HepG2 (cell line): ENCODE measurements around the gene DPEP3. TPM values are rescaled to one million over a fixed set of nuclear protein-coding genes. Genes with fewer than 3 reads are reported as not detected.
A peak's percentile ranks its signal among the peaks of the same experiment; 100 is the strongest.
"Not testable (repeated sequence)": the region's sequence is repeated elsewhere in the genome, so short reads cannot be mapped to it uniquely, and the experiment has no call there.

ENCODE experiments used
- ARID2 ChIP-seq: sonication (generic); formaldehyde crosslinking; IDR thresholded peaks from 2 replicates; pipeline ENCODE4 v1.8.1; 2022; ENCODE audit warnings: mild to moderate bottlenecking, missing genetic modification reagents, borderline replicate concordance
- CREB1 ChIP-seq, 2 experiments: fragments of 450-650 bp in 1 of 2; IDR thresholded peaks; 2 replicates each; pipeline ENCODE4 v1.6.1; 2016 to 2017; ENCODE audit warnings: control low read depth in 1 of 2, mild to moderate bottlenecking in 1 of 2, missing compliant biosample characterization in 1 of 2, missing genetic modification characterization in 1 of 2
- ELF3 ChIP-seq: IDR thresholded peaks from 2 replicates; pipeline ENCODE4 v1.6.1; 2016; ENCODE audit warnings: missing genetic modification reagents, missing compliant biosample characterization
- FOXA1 ChIP-seq, 2 experiments: fragments of 450-650 bp in 1 of 2; sonication (generic) in 1 of 2; formaldehyde crosslinking in 1 of 2; IDR thresholded peaks; 2 replicates each; pipeline versions ENCODE4 v1.4.0 to v1.6.1; 2016 to 2020; ENCODE audit warnings: missing genetic modification reagents in 1 of 2
- FOXA3 ChIP-seq: IDR thresholded peaks from 2 replicates; pipeline ENCODE4 v1.6.1; 2016; ENCODE audit warnings: missing genetic modification reagents, missing compliant biosample characterization
- GATA4 ChIP-seq: sonication (generic); IDR thresholded peaks from 2 replicates; pipeline ENCODE4 v1.6.1; 2016; ENCODE audit warnings: antibody characterized with exemption, low read depth, borderline replicate concordance
- HIVEP1 ChIP-seq: sonication (generic); formaldehyde crosslinking; IDR thresholded peaks from 2 replicates; pipeline ENCODE4 v1.4.0; 2020; ENCODE audit warnings: mild to moderate bottlenecking, missing genetic modification reagents
- HOMEZ ChIP-seq: IDR thresholded peaks from 2 replicates; pipeline ENCODE4 v1.6.1; 2016; ENCODE audit warnings: low read depth
- MAX ChIP-seq: IDR thresholded peaks from 2 replicates; pipeline ENCODE4 v1.6.1; 2012; ENCODE audit warnings: inconsistent platforms
- MED1 ChIP-seq: sonication (generic); formaldehyde crosslinking; IDR thresholded peaks from 2 replicates; pipeline ENCODE4 v1.4.0; 2020; ENCODE audit warnings: missing genetic modification reagents
- NR0B2 ChIP-seq: sonication (generic); formaldehyde crosslinking; IDR thresholded peaks from 2 replicates; pipeline ENCODE4 v1.4.0; 2020; ENCODE audit warnings: mild to moderate bottlenecking, missing genetic modification reagents
- POLR2G ChIP-seq: fragments of 200-400 bp; formaldehyde crosslinking; IDR thresholded peaks from 2 replicates; pipeline ENCODE4 v1.6.1; 2018; ENCODE audit warnings: mild to moderate bottlenecking, low read depth, low read length, moderate library complexity
- RXRB ChIP-seq: IDR thresholded peaks from 2 replicates; pipeline ENCODE4 v1.6.1; 2016; ENCODE audit warnings: borderline replicate concordance, missing genetic modification reagents, missing compliant biosample characterization
- SETDB1 ChIP-seq: sonication (generic); formaldehyde crosslinking; IDR thresholded peaks from 2 replicates; pipeline ENCODE4 v1.5.1; 2020; ENCODE audit warnings: missing genetic modification reagents, mild to moderate bottlenecking, borderline replicate concordance
- SMAD3 ChIP-seq: sonication (generic); formaldehyde crosslinking; IDR thresholded peaks from 2 replicates; pipeline ENCODE4 v1.4.0; 2020; ENCODE audit warnings: missing genetic modification reagents
- SNAPC2 ChIP-seq: sonication (generic); formaldehyde crosslinking; IDR thresholded peaks from 2 replicates; pipeline ENCODE4 v1.8.1; 2022; ENCODE audit warnings: mild to moderate bottlenecking, missing genetic modification reagents
- ZBTB38 ChIP-seq: sonication (generic); formaldehyde crosslinking; IDR thresholded peaks from 2 replicates; pipeline ENCODE4 v1.5.1; 2020; ENCODE audit warnings: mild to moderate bottlenecking, missing genetic modification reagents
- ZNF224 ChIP-seq: sonication (generic); formaldehyde crosslinking; IDR thresholded peaks from 2 replicates; pipeline ENCODE4 v1.5.0; 2020; ENCODE audit warnings: mild to moderate bottlenecking, missing genetic modification reagents
- ZNF501 ChIP-seq: sonication (generic); formaldehyde crosslinking; IDR thresholded peaks from 2 replicates; pipeline ENCODE4 v1.5.1; 2020; ENCODE audit warnings: mild to moderate bottlenecking, moderate library complexity, missing genetic modification reagents
- ZNF574 ChIP-seq: sonication (generic); formaldehyde crosslinking; IDR thresholded peaks from 2 replicates; pipeline ENCODE4 v1.4.0; 2020; ENCODE audit warnings: missing genetic modification reagents
- ZNF580 ChIP-seq: IDR thresholded peaks from 2 replicates; pipeline ENCODE4 v1.6.1; 2016; ENCODE audit warnings: low read depth, borderline replicate concordance
- ZNF772 ChIP-seq: sonication (generic); formaldehyde crosslinking; IDR thresholded peaks from 2 replicates; pipeline ENCODE4 v1.5.0; 2020; ENCODE audit warnings: mild to moderate bottlenecking, missing genetic modification reagents
- ZSCAN9 ChIP-seq: IDR thresholded peaks from 2 replicates; pipeline ENCODE4 v1.6.1; 2016; ENCODE audit warnings: borderline replicate concordance
- polyA plus RNA-seq, 8 experiments: library from polyadenylated mRNA; depleted of rRNA in 3 of 8; stranded (reverse) in 7 of 8; unstranded in 1 of 8; fragments of >200 nt; fragmentation: Illumina TruSeq in 4 of 8; extraction: Trizol in 4 of 8; gene quantifications; 2 replicates each; pipeline versions ENCODE4 v1.2.1 to v1.2.3, GENCODE V29; 2011 to 2016; ENCODE audit warnings: low read depth in 4 of 8, missing spikeins in 1 of 8, mixed read lengths in 1 of 8; ENCODE audit not compliant: insufficient read depth in 1 of 8
- total RNA-seq, 5 experiments: library from RNA; depleted of rRNA; stranded (reverse); fragments of >200 nt; fragmentation: Illumina TruSeq; extraction: Trizol; gene quantifications; 2 replicates each; pipeline ENCODE4 v1.2.3, GENCODE V29; 2016; ENCODE audit warnings: low read depth in 1 of 5

DPEP3 gene
- total and polyA plus RNA-seq, 2 of the 13 experiments (the other 11 are each of a cell fraction or from before 2014, with no cell fraction given) = not detected

GRCh38 chr16:67998779-67999688 is 18.7 kb upstream of the DPEP3 start, which contains the start of gene DPEP2 (continued):
- peak; percentile 46; the same call in 1 of the 2 replicates for TF ChIP-seq RXRB (CRISPR knock-in tag)
- TF ChIP-seq GATA4 = peak; percentile 32; the same call in 1 of the 2 replicates
- peak; percentile 66 for TF ChIP-seq ZNF501
- 0 out of 2 replicates have a peak, but pooled peaks have one; percentile 48 for TF ChIP-seq SMAD3 (CRISPR knock-in tag)
- peak; percentile 40; the same call in 1 of the 2 replicates for TF ChIP-seq CREB1 (IDR thresholded peaks at IDR 0.05)
- not testable (repeated sequence) for TF ChIP-seq CREB1 (CRISPR knock-in tag; IDR thresholded peaks at IDR 0.05); FOXA1 (IDR thresholded peaks at IDR 0.05)
- peak; percentile 69 for TF ChIP-seq MED1
- peak; percentile 32 for TF ChIP-seq MAX
- TF ChIP-seq HOMEZ (CRISPR knock-in tag) = peak; percentile 75; the same call in 1 of the 2 replicates
- peak; percentile 68; the same call in 1 of the 2 replicates for TF ChIP-seq ARID2 (CRISPR knock-in tag)
- TF ChIP-seq ZNF580 (CRISPR knock-in tag) = peak; percentile 58; the same call in 1 of the 2 replicates
- TF ChIP-seq ELF3 (CRISPR knock-in tag) = 0 out of 2 replicates have a peak, but pooled peaks have one; percentile 18
- peak; percentile 76; the same call in 1 of the 2 replicates for TF ChIP-seq ZBTB38 (CRISPR knock-in tag)
- TF ChIP-seq FOXA3 = peak; percentile 60
- peak; percentile 13; the same call in 1 of the 2 replicates for TF ChIP-seq SETDB1
- TF ChIP-seq HIVEP1 (CRISPR knock-in tag) = peak; percentile 10; the same call in 1 of the 2 replicates
- peak; percentile 37; the same call in 1 of the 2 replicates for TF ChIP-seq SNAPC2 (CRISPR knock-in tag)
- peak; percentile 68; the same call in 1 of the 2 replicates for TF ChIP-seq ZSCAN9 (CRISPR knock-in tag)
- TF ChIP-seq ZNF574 (CRISPR knock-in tag) = peak; percentile 42; the same call in 1 of the 2 replicates
- 0 out of 2 replicates have a peak, but pooled peaks have one; percentile 85 for TF ChIP-seq ZNF224 (CRISPR knock-in tag)
- TF ChIP-seq ZNF772 = peak; percentile 66; the same call in 1 of the 2 replicates
- peak; percentile 45; the same call in 1 of the 2 replicates for TF ChIP-seq FOXA1 (CRISPR knock-in tag; IDR thresholded peaks at IDR 0.05)
- TF ChIP-seq POLR2G = peak; percentile 44; the same call in 1 of the 2 replicates
- 0 out of 2 replicates have a peak, but pooled peaks have one; percentile 33 for TF ChIP-seq NR0B2 (CRISPR knock-in tag)
